ENCODE data around the gene TJP3.

Gene TJP3

DNA sequence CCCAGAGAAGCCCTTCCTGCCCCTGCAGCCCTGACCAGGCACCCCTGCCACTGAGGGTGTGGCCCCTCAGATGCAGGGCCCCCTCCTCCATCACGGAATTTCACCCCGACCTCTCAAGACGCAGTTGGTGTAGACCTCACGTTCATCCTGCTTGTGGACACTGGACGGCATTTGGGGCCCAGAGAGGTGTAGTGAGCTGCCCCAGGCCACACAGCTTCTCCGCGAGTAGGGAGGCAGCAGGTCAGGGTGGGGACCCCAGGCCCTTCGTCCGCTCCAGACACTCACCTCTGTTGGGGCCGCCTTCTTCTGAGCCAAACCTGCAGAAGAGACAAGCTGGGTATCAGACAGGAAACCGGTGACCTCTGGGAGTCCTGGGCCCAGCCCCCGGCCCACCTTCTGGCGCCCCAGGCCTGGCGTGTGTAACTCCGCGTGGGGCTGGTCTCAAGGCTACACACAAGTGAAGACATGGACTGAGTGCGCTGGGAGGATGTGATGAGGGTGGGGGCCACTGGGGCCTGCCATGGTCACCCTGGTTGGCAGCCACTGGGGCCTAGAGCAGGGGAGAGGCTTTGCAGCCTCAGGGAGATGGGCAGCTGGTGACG, 41.0 kb upstream of the TJP3 start:
- H3F3A ChIP-seq (ENCODE audit: control insufficient read depth, insufficient read depth): no peaks in the 10 kb centered on the region
- H3K36me3 ChIP-seq (ENCODE audit: control insufficient read depth, low read length): peaks cover 2% of the 10 kb centered on the region; the same call in 1 of the 2 replicates
- H3K4me3 ChIP-seq (ENCODE audit: low read length): no peak overlapping the region
- H3K27me3 ChIP-seq (ENCODE audit: control insufficient read depth, low read length): peaks cover 16% of the 10 kb centered on the region
- H4K20me1 ChIP-seq (ENCODE audit: control insufficient read depth, insufficient read depth, low read depth, low read length): peaks cover 10% of the 10 kb centered on the region; the same call in 1 of the 2 replicates
- no peak for TF ChIP-seq EZH2phosphoT487 (IDR thresholded peaks at IDR 0.05; ENCODE audit: borderline replicate concordance, low read length)
- no peak for TF ChIP-seq CTCF (IDR thresholded peaks at IDR 0.05; ENCODE audit: low read depth, low read length, poor library complexity, severe bottlenecking)
- H3K27ac ChIP-seq (ENCODE audit: low read depth, low read length): no peak overlapping the region
- no peak overlapping the region for H3K4me2 ChIP-seq (ENCODE audit: low read length)
- H3K9me3 ChIP-seq (ENCODE audit: control insufficient read depth, insufficient read depth, low read length): no peaks in the 10 kb centered on the region
- H3K9me2 ChIP-seq (replicated peaks; ENCODE audit: control insufficient read depth, low read length): no peaks in the 10 kb centered on the region
- peaks cover 36% of the 10 kb centered on the region for H3K4me1 ChIP-seq (ENCODE audit: control insufficient read depth, low read length)
- H3K79me2 ChIP-seq (ENCODE audit: control insufficient read depth, low read length): no peaks in the 10 kb centered on the region

DNA sequence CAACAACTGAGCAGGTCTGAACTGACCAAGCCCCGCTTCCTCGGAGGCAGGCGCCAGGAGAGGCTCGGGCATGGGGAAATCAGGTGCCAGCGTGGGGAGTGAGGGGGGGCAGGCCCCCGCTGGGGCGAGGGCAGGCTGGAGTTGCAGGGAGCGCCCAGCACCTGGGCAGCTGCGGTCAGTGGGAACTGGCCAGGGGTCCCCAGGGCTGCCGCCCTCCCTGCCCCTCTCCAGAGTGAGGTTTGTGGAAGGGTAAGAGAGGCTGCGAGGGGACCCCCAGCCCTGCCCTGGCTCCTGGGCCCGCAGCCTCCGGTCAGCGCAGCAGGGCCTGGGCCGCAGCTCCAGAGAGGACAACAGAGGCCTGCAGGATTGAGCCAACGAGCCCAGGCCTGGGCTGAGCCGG, 40.4 kb upstream of the TJP3 start:
- Histone ChIP-seq H3K79me2 (ENCODE audit: control insufficient read depth, low read length) (no peaks in the 10 kb centered on the region), H3K27me3 (ENCODE audit: control insufficient read depth, low read length) (peaks cover 21% of the 10 kb centered on the region), H3K36me3 (ENCODE audit: control insufficient read depth, low read length) (peaks cover 2% of the 10 kb centered on the region; the same call in 1 of the 2 replicates), H3K4me1 (ENCODE audit: control insufficient read depth, low read length) (peaks cover 38% of the 10 kb centered on the region), H3K9me2 (replicated peaks; ENCODE audit: control insufficient read depth, low read length) (no peaks in the 10 kb centered on the region), H3K9me3 (ENCODE audit: control insufficient read depth, insufficient read depth, low read length) (no peaks in the 10 kb centered on the region), H3K27ac (ENCODE audit: low read depth, low read length) (no peak overlapping the region), H4K20me1 (ENCODE audit: control insufficient read depth, insufficient read depth, low read depth, low read length) (peaks cover 10% of the 10 kb centered on the region; the same call in 1 of the 2 replicates), H3K4me2 (ENCODE audit: low read length) (no peak overlapping the region), H3F3A (ENCODE audit: control insufficient read depth, insufficient read depth) (no peaks in the 10 kb centered on the region), H3K4me3 (ENCODE audit: low read length) (no peak overlapping the region)
- TF ChIP-seq CTCF (IDR thresholded peaks at IDR 0.05; ENCODE audit: low read depth, low read length, poor library complexity, severe bottlenecking) (no peak), EZH2phosphoT487 (IDR thresholded peaks at IDR 0.05; ENCODE audit: borderline replicate concordance, low read length) (no peak)

- Histone ChIP-seq H3K9me3 (ENCODE audit: control insufficient read depth, insufficient read depth, low read length) (no peaks in the 10 kb centered on the region), H3F3A (ENCODE audit: control insufficient read depth, insufficient read depth) (no peaks in the 10 kb centered on the region), H3K4me2 (ENCODE audit: low read length) (no peak overlapping the region), H3K36me3 (ENCODE audit: control insufficient read depth, low read length) (peaks cover 2% of the 10 kb centered on the region; the same call in 1 of the 2 replicates), H3K27me3 (ENCODE audit: control insufficient read depth, low read length) (peaks cover 21% of the 10 kb centered on the region), H3K4me3 (ENCODE audit: low read length) (no peak overlapping the region), H3K9me2 (replicated peaks; ENCODE audit: control insufficient read depth, low read length) (no peaks in the 10 kb centered on the region), H3K79me2 (ENCODE audit: control insufficient read depth, low read length) (no peaks in the 10 kb centered on the region), H3K4me1 (ENCODE audit: control insufficient read depth, low read length) (peaks cover 38% of the 10 kb centered on the region), H4K20me1 (ENCODE audit: control insufficient read depth, insufficient read depth, low read depth, low read length) (peaks cover 10% of the 10 kb centered on the region; the same call in 1 of the 2 replicates), H3K27ac (ENCODE audit: low read depth, low read length) (no peak overlapping the region)
- TF ChIP-seq CTCF (IDR thresholded peaks at IDR 0.05; ENCODE audit: low read depth, low read length, poor library complexity, severe bottlenecking): no peak
- no peak for TF ChIP-seq EZH2phosphoT487 (IDR thresholded peaks at IDR 0.05; ENCODE audit: borderline replicate concordance, low read length)
Measured at GRCh38 chr19:3668331-3669081, 39.7 kb upstream of the TJP3 start.

All from DOHH2 (cell line).